GM15510 (cell line): ENCODE data around the gene PARS2.

Source experiments
- POLR2A ChIP-seq: IDR thresholded peaks from 3 replicates; pipeline ENCODE4 v1.6.1; 2011; ENCODE audit warnings: borderline replicate concordance; ENCODE audit not compliant: insufficient read length; ENCODE audit errors: extremely low read depth

Gene PARS2

DNA sequence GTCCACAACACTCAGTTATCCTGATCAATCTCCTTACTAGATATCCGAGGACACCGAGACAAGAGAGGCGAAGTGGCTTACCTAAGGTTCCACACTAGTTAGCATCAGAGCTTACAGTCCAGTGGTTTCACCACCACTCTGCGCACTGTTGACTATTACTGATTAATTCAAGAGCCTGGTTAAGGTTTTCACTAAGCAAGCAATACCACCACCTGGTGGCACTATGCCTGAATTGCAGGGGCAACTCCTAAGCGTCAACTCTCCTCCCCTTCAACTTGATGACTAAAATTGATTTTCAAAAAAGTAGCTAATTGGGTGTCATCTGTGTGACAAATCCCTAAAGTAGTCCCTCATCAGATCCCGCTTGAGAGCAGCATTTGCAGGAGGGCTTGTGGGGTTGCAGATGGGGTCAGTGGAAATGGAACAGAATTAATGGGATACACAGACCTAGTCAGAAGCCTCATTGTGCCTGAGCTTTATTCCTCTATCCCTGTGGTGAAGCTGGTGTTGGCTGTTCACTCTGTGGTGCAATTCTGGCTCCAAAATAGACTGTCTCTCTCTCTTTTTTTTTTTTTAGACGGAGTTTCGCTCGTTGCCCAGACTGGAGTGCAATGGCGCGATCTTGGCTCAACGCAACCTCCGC lies 27.7 kb upstream of the PARS2 start:
- no peak for TF ChIP-seq POLR2A

DNA sequence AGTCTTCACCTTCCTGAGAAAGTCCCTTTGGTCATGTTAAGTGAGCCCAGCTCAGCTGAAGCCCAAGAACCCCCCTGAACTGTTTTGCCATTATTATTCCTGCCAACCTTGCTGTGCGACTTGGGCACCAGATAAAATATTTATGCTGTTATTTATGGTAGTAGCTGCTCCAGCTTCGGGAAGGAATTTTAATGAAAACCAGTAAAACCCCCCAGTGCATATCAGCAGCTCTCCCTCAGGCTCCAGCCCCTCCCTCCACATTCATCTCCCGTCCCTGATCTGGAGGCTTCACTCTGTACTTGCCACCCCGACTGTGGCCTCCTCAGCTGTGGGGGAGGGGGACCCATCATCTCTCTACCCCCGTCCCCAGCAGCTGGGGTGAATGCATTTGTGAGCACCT lies 24.1 kb upstream of the PARS2 start:
- TF ChIP-seq POLR2A, result no peak

DNA sequence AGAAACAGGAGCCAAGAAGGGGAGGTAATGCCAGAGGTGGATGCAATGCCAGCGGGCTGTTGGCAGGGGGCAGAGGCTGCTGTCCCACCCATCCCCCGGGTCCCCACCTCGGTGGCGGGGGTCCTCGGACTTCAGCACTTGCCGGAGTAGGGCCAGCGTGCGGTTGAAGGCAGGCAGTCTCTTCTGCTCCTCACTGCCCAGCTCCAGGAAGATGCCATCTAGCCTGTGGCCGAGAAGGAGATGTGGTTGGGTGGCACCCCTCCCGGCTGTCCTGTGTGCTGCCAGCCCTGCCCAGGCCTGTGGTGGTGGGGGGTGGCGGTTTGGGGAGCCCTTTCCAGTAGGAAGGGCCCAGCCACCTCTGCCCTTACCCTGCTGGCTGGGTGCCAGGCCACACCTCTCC lies 23.3 kb upstream of the PARS2 start:
- no peak for TF ChIP-seq POLR2A

DNA sequence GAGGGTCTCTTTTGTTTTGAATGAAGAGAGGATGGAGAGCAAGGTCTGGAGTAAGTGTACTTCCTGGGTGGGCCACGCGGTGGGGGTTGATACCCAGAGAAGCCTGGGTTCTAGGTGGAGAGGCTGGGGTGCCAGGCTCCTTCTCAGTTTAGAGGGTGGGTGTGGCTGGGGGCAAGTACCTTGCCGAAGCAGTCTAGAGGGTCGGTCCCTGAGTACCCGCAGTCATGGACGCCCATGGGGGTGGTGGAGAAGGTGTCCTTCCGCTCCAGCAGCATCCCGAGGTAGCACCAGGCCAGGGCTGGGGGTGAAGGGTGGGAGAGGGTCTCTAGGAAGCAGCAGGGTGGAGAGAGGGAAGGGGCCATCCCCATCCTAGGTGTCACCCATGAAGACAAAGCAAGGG lies 22.5 kb upstream of the PARS2 start:
- no peak for TF ChIP-seq POLR2A

DNA sequence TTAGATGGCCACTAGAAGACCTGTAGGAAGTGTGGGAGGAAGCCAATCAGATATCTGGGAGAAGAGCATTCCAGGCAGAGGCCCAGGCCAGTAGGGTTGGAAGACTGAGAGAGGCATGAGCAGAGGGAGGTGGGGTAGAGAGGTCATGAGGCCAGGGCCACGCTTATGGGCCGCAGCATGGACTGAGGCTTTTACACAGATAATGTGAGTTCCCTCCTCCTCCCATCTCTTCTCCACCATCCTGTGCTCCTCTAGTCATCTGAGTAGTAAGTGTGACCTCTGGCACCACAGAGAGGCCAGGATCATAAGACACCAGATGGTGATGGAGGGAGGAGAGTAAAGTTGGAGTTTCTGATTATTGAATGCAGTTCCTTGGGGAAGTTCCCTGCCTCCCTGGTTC lies 19.7 kb upstream of the PARS2 start:
- no peak for TF ChIP-seq POLR2A

DNA sequence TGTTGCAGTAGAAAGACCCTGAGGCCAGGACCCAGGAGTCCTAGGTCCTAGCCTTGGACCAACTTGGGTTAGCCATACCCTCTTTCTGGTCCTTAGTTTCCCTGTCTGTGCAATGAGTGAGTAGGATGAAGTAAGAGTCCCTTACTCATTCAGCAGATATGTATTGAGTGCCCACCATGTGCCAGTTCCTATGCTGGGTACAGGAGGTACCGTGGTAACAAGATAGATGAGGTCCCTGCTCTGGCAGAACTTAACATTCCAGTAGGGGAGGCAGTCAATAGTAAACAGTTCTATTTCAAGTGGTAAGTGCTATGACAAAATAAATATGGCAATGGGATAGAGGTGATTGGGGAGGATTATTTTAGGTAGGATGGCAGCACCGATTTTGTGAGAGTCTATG lies 18.3 kb upstream of the PARS2 start:
- no peak for TF ChIP-seq POLR2A

DNA sequence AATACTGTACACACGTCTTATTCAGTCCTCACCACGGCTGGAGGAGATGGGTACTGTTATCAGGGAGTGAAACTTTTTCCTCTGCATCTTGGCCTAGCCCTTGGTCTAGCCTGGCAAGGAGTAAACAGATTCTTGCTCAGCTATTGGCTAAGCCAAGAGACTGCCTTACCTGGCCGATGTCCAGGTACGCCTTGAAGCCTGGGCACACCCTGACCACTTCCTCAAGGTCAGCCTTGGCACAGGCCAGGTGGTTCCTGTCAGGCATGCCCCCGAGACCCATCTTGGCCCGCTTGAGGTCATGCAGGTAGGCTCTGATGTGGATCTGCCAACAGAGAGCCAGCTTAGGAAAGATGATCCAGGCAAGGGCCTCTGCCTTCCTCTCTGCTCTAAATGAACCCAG lies 17.8 kb upstream of the PARS2 start:
- TF ChIP-seq POLR2A, result no peak

DNA sequence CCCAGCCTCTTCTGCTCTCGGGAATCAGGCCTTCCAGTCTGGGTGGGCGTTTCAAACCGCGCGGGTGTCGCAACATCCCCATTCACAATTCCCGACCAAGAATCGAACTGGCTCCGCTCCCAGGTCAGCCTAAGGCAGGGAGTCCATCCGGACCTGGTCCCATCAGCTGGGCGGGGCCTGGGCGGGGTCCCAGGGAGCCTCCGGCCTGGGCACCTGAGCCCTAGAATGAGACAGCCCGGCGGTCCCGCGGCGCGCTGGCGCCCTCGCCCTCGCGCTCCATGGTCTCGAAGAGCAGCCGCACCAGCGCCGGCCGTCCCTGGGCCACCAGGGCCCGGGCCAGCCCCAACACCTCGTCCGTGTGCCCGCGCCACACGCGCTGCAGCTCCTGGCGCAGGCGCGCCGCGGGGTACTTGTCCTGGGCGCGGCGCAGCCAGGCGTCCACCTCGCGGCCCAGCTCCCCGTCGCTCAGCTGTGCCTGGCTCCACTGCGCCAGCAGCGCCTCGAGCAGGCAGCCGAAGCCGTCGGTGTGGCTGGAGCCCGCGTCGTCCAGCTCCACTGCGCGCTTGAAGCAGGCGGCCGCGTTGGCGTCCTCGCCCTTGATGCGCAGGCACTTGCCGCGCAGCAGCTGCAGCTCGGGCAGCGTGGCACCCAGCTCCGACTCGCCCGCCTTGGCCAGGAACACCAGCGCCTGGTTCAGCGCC lies 16.9 kb upstream of the PARS2 start:
- TF ChIP-seq POLR2A, result no peak

DNA sequence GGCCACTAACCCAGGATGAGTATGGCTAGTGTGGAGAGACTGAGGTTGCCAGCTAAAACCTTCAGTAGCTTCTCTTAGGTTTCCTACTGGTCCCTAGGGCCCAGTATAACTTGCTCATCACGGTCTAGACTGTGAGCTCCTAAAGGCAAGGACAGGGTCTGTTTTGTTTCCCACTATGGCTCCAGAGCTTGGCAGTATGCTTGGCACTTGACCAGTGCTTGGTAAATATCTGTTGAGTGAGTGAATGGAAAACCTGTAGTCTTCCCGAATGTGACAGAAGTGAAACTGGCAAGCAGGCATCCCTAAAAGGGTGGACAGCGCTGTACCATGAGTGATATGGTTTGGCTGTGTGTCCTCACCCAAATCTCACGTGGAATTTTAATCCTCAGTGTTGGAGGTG lies 13.1 kb upstream of the PARS2 start:
- no peak for TF ChIP-seq POLR2A

DNA sequence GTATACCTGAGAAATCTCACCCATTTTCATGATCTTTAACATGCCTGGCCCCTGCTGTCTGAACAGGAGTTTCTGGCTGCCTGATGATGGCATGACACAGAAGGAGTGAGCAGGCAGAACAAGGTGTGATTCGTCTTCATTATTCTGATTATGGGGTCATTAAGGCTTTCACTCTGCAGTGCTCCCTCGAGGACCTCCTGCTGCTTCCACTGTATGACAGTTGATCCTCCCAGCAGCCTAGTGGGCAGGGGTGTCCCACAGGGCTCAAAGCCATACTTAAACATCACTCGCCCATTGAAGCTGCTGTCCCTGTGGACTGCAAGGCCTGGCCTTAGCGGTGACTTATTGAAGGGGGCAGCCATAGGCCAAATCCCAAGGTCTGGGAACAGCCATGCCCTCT lies 12.7 kb upstream of the PARS2 start:
- no peak for TF ChIP-seq POLR2A

DNA sequence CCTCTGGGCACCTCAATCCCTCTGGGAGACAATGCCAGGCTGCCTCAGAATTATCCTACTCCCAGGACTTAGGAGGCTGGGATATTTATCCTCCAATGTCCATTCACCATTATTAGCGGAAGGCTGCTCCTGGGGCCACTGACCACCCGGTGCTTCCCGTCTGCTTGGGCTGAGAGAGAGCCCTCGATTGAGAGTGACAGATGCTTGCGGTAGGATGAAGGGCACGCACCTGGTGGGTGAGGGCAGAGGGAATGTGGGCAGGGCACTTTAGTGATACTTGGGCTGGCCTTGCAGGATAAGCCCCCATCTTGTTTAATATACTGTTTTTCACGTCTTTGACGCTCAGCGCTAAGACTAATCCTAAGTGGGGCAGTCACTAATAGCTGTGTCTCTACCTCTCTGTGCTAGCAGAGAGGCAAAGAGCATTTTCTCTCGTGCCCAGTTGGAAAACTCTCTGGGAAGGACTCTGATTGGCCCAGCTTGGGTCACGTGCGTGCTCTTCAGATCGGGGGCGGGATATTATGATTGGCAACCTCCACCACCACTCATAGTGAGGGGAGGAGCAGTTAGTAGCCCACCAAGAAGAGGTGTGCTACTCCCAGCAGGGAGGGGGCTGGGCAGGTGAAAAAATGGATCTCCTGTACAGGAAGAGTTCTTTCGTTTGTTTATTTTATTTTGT lies 10.6 kb upstream of the PARS2 start:
- TF ChIP-seq POLR2A, result no peak

DNA sequence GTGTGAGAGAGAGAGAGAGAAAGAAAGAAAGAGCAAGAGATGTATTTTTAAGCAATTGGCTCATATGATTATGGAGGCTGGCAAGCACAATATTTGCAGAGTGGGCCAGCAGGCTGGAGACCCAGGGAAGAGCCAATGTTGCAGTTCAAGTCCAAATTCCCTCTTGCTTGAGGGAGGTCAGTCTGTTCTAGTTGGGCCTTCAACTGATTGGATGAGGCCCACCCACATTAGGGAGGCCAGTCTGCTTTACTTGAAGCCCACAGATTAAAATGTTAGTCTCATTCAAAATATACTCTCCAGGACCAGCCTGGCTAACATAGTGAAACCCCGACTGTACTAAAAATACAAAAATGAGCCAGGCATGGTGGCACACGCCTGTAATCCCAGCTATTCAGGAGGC lies 8.6 kb upstream of the PARS2 start:
- no peak for TF ChIP-seq POLR2A

DNA sequence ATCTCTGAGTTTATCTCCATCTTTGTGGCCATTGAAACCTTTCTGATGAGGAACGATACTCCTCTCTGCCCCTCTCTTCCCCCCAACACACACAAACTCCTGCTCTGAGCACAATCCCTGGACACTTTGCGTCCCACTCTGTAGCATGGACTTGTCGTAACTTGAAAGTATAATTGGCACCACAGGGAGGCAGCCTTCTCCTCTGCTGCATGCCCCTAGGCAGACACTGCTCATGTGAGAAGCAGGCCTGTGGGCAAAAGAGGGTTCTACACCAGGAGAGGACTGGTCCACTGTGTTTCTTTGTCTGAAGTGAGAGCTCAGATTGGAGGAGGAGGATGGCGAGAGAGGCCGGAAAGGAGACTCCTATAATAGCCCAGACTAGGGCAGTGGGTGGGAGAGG lies 3.8 kb upstream of the PARS2 start:
- TF ChIP-seq POLR2A, result no peak

DNA sequence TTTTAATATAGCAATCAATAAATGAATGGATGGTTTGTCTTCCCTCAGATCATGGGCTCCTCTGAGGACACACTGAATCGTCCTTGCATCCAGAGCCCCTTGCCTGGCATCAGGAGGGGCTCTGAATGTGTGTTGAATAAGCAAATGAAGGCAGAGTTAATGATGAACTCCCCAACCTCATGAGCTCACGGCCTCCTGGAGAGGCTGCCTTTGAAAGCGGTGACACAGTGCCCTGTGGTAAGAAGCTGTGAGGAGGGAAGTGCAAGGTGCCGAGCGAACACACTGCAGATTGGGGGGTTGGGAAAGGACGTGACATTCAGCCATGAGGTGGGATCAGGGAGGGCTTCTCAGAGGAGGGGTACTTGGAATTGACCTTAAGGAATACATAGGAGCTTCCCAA lies 3.2 kb upstream of the PARS2 start:
- no peak for TF ChIP-seq POLR2A

DNA sequence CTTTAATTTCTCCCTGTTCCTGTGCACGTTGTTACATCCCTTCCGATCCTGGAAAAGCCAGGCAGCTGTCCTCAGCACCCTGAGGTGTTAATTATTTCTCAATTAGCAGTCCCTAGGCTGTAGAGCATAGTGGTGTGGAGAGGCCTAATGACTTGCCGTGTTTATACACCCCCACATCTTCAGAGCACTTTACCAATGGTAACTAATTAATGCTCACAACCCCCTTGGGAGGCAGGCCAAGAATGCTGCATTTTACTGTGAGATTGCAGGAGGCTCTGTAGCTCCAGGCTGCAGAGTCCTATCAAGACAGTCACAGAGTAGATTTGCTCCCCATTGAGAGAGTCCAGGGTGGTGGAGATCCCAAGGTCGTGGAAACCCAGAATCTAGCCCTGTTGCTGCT lies 2.4 kb upstream of the PARS2 start:
- no peak for TF ChIP-seq POLR2A
